ENCODE measurements around the gene LRRC2.

DNA sequence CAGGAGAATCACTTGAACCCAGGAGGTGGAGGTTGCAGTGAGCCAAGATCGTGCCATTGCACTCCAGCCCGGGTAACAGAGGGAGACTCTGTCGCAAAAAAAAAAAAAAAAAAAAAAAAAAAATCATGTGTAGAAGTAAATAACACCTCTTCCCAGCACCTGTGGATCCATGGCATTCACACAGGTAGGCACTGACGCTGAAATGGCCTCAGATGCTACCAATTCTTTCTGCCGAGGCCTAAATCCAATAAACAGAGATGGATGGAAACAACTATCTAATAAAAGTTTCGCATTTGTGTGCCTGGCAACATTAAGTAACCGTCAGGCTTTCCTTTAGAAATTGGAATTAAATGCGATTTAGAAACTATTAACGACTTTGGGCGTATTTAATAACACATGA is 10.3 kb upstream of the LRRC2 start:
- TF ChIP-seq CTCF (IDR thresholded peaks at IDR 0.05) (no peak), ZFX (IDR thresholded peaks at IDR 0.05; ENCODE audit: borderline replicate concordance) (no peak)
